ENCODE results near the gene LBP. TPM values are rescaled to one million over a fixed set of nuclear protein-coding genes. Genes with fewer than 3 reads are reported as not detected.

The LBP gene
- total and polyA plus RNA-seq, 2 of the 13 experiments (the other 11 are each of a cell fraction or from before 2014, with no cell fraction given), result 0.07 to 0.20 TPM

- ATAC-seq (no peak), DNase-seq (ENCODE audit: low spot score) (no peak), FAIRE-seq (no peak)
- ChIA-PET POLR2A (no interaction called here), CTCF (ENCODE audit: low intra/inter-chr PET ratio, low total read pairs) (no interaction called here)
- Histone ChIP-seq H3K36me3 (replicated peaks in 1 of 2; ENCODE audit: control insufficient read depth in 1 of 2, insufficient read depth in 2 of 2, low read length in 2 of 2) (no peaks in the 10 kb centered on the region), H3K27me3 (ENCODE audit: control insufficient read depth in 1 of 2, insufficient read depth in 2 of 2, low read length in 2 of 2) (peaks cover 0 to 3% of the 10 kb centered on the region in 2 experiments; a peak in 1 of 5 replicates), H3K9me3 (ENCODE audit: low read length) (no peaks in the 10 kb centered on the region), H2AFZ (ENCODE audit: low read length) (no peak overlapping the region), H3K27ac (ENCODE audit: extremely low read length, insufficient read depth, low read length) (no peak overlapping the region), H3K4me1 (ENCODE audit: insufficient read depth, low read length) (no peaks in the 10 kb centered on the region), H3K9ac (ENCODE audit: insufficient read depth, low read depth, low read length) (no peak overlapping the region), H3K4me2 (ENCODE audit: low read depth, low read length) (no peak overlapping the region), H4K20me1 (ENCODE audit: insufficient read depth, low read length) (no peaks in the 10 kb centered on the region), H3K4me3 (replicated peaks in 1 of 3; ENCODE audit: insufficient read depth in 1 of 3, low read depth in 2 of 3, low read length in 3 of 3) (no peak overlapping the region), H3K79me2 (ENCODE audit: insufficient read depth, low read length) (no peaks in the 10 kb centered on the region)
- no TSS peak for BruUV-seq (replicated peaks)
- in situ Hi-C loops (cut with HindIII; ENCODE audit: extremely low pct_ligation_motif_present, low pct_unique_long_range_greater_than_20kb), result no loop called here
- TF ChIP-seq ZNF781 (CRISPR knock-in tag; IDR thresholded peaks at IDR 0.05; ENCODE audit: borderline replicate concordance, not compliant biosample characterization), result no peak
- no peak for TF ChIP-seq CHD4 (IDR thresholded peaks at IDR 0.05; ENCODE audit: borderline replicate concordance, low read length)
- TF ChIP-seq ZNF878 (CRISPR knock-in tag; IDR thresholded peaks at IDR 0.05), result no peak
- TF ChIP-seq SALL1 (CRISPR knock-in tag; IDR thresholded peaks at IDR 0.05), result no peak
- TF ChIP-seq ZNF7 (CRISPR knock-in tag; IDR thresholded peaks at IDR 0.05), result no peak
- no peak for TF ChIP-seq ZNF564 (CRISPR knock-in tag; IDR thresholded peaks at IDR 0.05)
- TF ChIP-seq ZFP36L2 (CRISPR knock-in tag; IDR thresholded peaks at IDR 0.05), result no peak
- TF ChIP-seq, protein P1, sequence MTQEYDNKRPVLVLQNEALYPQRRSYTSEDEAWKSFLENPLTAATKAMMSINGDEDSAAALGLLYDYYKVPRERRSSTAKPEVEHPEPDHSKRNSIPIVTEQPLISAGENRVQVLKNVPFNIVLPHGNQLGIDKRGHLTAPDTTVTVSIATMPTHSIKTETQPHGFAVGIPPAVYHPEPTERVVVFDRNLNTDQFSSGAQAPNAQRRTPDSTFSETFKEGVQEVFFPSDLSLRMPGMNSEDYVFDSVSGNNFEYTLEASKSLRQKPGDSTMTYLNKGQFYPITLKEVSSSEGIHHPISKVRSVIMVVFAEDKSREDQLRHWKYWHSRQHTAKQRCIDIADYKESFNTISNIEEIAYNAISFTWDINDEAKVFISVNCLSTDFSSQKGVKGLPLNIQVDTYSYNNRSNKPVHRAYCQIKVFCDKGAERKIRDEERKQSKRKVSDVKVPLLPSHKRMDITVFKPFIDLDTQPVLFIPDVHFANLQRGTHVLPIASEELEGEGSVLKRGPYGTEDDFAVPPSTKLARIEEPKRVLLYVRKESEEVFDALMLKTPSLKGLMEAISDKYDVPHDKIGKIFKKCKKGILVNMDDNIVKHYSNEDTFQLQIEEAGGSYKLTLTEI (CRISPR knock-in tag; conservative IDR thresholded peaks at IDR 0.05), result no peak
- TF ChIP-seq, protein P2, sequence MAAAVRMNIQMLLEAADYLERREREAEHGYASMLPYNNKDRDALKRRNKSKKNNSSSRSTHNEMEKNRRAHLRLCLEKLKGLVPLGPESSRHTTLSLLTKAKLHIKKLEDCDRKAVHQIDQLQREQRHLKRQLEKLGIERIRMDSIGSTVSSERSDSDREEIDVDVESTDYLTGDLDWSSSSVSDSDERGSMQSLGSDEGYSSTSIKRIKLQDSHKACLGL (CRISPR knock-in tag; IDR thresholded peaks at IDR 0.05), result no peak
- no peak for TF ChIP-seq GATAD2A (CRISPR knock-in tag; IDR thresholded peaks at IDR 0.05)
- 78% methylated on average over 5 of the region's 5 CpGs for WGBS (ENCODE audit: low lambda C conversion rate)
- intact Hi-C loops (cut with micrococcal nuclease; ENCODE audit: unreplicated experiment), result no loop called here
Observed at GRCh38 chr20:38373898-38374297, 27.6 kb downstream of the LBP start.
